Measurements from ENCODE around the gene DNAH10. TPM values are rescaled to one million over a fixed set of nuclear protein-coding genes. Genes with fewer than 3 reads are reported as not detected.

The DNAH10 gene
- total RNA-seq, 1 experiment from 2014 or later: 0.05 TPM

DNA sequence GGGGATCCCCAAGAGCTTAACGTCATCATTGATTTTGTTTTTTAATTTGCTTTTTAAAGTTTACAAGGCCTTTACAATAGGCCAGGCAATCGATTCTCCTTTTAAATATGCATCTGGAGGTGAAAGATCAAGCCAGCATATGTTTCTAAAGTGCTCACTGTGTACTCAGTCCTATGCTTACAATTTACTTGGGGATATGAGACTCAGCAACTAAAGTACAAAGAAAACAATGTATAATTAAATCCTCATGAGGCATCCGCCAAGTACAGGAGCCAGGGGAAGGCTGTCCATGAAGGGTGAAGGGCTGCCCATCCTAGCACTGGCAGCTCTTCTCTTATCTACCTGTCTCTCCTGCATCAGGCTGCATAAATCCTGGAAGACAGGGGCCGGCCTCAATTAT is 198.8 kb downstream of the DNAH10 start:
- DNase-seq (ENCODE audit: extremely low read depth, low read depth): no peak

- DNase-seq (ENCODE audit: extremely low read depth, low read depth): no peak
Observed at GRCh38 chr12:123961585-123962345, 199.7 kb downstream of the DNAH10 start.

DNA sequence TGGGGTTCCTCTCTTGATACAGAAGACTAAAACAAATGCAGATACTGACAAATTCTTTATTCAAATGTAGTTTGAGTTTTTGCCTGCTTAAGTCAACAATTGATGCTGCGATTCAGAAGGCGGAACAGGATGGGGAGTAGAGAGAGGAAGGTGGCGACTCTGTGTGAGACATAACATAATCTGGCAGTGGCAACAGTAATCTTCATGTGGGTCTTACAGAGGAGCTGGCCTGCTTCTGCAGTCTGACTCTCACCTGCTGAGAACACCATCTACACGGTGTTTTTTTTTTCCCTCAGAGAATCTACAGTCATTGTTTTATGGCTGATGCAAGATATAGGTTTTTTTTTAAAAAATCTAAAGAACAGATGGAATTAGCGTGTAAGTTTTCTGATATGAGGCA is 200.4 kb downstream of the DNAH10 start:
- no peak for DNase-seq (ENCODE audit: extremely low read depth, low read depth)

DNA sequence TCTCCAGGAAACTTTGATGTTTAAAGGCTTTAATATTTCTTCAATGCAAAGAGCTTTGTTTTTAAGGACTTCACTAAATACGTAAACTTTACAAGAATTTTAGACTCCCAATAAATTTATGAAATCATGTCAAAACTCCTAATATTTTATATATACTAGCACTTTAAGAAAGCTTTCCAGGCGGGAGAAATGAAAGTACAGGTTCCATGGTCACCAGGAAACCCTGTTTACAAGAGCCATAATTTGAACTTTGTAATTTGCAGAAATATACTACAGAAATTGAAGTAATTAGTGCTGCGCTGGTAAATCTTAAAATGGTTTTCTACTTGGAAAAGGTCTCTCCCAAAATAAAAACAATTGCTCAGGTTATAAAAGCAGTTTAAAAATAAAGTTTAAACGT is 201.7 kb downstream of the DNAH10 start:
- DNase-seq (ENCODE audit: extremely low read depth, low read depth): no peak

DNA sequence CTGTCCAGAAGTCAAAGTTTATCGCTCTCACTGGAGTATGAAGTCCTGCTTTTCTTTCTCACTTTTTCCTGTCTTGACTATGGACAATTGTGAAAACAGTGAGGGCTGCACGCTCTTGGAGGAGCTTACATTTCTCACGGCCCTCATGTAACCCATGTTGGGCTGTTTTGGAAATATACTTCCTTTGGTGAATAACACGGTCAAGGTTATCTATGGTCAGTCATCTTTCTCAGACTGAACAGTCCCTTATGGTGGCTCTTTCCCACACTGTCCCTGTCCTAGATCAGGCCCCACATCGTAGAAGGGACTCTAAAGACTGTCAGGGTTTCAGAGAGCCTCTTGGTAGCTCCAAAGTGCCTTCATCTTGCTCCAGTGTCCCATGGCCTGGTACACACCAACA is 203.3 kb downstream of the DNAH10 start:
- DNase-seq (ENCODE audit: extremely low read depth, low read depth): no peak

- DNase-seq (ENCODE audit: extremely low read depth, low read depth): no peak
Observed at GRCh38 chr12:123966596-123966995, 204.5 kb downstream of the DNAH10 start.

- no peak for DNase-seq (ENCODE audit: extremely low read depth, low read depth)
Observed at GRCh38 chr12:123967121-123967586, 205.1 kb downstream of the DNAH10 start.

GRCh38 chr12:123971449-123971769 is 209.3 kb downstream of the DNAH10 start:
- no peak for DNase-seq (ENCODE audit: extremely low read depth, low read depth)

GRCh38 chr12:123971770-123972456 is 209.8 kb downstream of the DNAH10 start:
- no peak for DNase-seq (ENCODE audit: extremely low read depth, low read depth)

- DNase-seq (ENCODE audit: extremely low read depth, low read depth): peak; percentile 91
Observed at GRCh38 chr12:123972457-123973401, 210.6 kb downstream of the DNAH10 start, which contains the start of the genes CCDC92 and ZNF664. CCDC92 (minus strand) TSS chr12:123972831; CDS start chr12:123944305, 28,526 bp downstream. ZNF664 (plus strand) TSS chr12:123973215; CDS start chr12:124012145, 38,930 bp downstream.

GRCh38 chr12:123973552-123974341 is 211.6 kb downstream of the DNAH10 start:
- DNase-seq (ENCODE audit: extremely low read depth, low read depth): no peak

GRCh38 chr12:123976227-123976826 is 214.2 kb downstream of the DNAH10 start:
- no peak for DNase-seq (ENCODE audit: extremely low read depth, low read depth)

DNA sequence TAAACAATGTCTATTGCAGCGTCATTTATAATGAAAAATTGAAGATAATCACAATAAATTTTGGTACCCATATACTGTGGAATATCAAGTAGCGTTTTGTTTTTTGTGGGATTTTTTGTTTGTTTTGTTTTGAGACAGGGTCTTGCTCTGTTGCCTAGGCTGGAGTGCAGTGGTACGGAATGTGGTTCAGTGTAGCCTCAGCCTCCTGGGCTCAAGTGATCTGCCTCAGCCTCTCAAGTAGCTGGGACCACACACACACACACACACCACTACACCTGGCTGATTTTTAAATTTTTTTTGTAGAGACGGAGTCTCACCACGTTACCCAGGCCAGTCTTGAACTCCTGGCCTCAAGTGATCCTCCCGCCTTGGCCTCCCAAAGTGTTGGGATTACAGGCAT is 217.5 kb downstream of the DNAH10 start:
- no peak for DNase-seq (ENCODE audit: extremely low read depth, low read depth)

DNA sequence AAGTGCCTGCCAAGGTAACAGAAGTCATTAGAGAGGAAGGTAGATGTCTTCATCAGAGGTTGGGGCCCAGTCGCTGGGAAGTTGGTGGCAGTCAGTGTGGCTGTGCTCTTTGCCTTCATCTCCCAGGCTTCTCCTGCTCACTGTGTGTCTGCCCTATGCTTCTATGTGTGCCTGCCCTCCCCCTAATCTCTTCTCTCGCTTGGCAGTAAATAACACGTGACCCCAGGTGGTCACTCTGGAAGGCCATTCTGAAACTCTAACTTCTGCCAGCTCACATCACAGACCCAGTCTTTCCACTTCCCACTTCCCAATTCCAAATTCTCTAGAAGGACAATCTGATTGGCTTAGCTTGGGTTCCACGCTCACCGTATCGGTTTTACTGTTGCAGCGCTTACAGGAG is 220.2 kb downstream of the DNAH10 start:
- DNase-seq (ENCODE audit: extremely low read depth, low read depth): no peak

DNA sequence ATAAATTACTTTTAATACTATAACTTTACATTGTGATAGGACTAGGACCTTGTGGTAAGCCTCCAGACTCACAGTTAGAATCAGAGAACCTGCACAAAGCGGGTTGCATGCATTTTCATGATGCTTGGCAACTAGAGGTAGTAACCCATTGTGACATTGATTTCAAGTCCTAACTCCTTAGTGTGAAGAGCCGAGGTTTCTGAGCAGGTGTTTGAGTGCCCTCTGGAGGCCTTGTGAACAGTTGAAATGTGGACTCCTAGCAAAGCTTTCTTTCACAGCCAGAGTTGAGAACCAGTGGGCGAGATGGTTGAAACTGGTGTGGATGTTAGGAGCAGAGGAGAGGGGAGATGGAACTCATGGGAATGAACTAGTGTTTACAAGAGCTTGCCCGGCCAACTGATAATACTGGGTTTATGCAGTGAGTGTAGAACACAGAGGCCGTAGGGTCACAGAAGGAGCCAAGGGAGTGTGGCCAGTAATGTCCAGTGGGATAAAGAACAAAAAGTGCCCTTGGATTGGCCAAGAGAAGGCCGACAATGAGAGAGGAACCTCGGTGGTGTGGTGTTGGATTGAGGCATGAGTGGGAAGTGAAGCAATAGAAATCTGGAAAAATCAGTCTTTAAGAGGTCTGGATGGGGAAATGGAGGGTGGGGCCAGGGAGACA is 221.9 kb downstream of the DNAH10 start:
- DNase-seq (ENCODE audit: extremely low read depth, low read depth): peak; percentile 70

GRCh38 chr12:123984903-123985302 is 222.8 kb downstream of the DNAH10 start:
- DNase-seq (ENCODE audit: extremely low read depth, low read depth): no peak
